ENCODE results near the gene SLC10A2. TPM values are rescaled to one million over a fixed set of nuclear protein-coding genes. Genes with fewer than 3 reads are reported as not detected.

Gene SLC10A2
- total RNA-seq, 2 experiments from 2014 or later = not detected

DNA sequence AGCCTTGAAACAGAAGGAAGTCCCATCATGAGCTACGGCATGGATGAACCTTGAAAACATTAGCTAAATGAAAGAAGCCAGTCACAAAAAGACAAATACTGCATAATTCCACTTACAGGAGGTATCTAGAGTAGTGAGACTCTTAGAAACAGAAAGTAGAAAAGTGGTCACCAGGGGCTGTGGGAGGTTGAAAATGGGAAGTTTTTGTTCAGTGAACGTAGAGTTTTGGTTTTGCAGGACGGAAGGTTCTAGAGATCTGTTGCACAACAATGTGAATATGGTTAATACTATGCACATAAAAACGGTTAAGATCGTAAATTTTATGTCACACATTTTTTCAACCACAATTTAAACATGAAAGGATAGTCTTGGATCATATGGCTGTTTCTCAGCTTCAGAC, 11.9 kb upstream of the SLC10A2 start:
- Mint-ChIP-seq H3K27ac (no peak overlapping the region), H3K27me3 (no peaks in the 10 kb centered on the region), H3K4me3 (no peak overlapping the region), H3K9me3 (no peaks in the 10 kb centered on the region), H3K36me3 (ENCODE audit: low read depth) (no peaks in the 10 kb centered on the region), H3K4me1 (no peaks in the 10 kb centered on the region)
- POLR2A ChIA-PET = no interaction called here
- no peak for DNase-seq
- CTCF ChIA-PET = no interaction called here

DNA sequence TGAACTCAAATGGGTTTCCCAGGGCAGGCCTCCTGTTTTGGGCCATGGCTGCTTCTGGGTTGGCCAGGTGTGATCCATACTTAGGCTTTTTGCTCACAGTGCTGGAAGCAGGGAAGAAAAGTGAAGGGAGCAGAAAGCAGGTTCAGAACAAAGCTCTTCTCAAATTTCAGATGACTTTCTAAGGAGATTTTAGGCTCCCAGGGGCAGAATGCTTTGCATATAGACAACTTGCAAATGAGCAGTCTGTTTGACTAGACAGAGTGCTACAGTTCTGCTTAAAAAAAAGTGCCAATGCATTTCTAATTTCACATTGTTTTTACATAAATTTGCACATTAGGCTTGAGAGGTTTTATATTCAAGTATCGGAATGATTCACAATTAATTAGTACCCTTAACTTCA, 2.6 kb upstream of the SLC10A2 start:
- no peaks in the 10 kb centered on the region for H3K9me3 Mint-ChIP-seq
- ChIA-PET POLR2A (no interaction called here), CTCF (no interaction called here)
- H3K4me3 Mint-ChIP-seq = no peak overlapping the region
- no peaks in the 10 kb centered on the region for H3K27me3 Mint-ChIP-seq
- no peaks in the 10 kb centered on the region for H3K4me1 Mint-ChIP-seq
- no peak overlapping the region for H3K27ac Mint-ChIP-seq
- no peaks in the 10 kb centered on the region for H3K36me3 Mint-ChIP-seq (ENCODE audit: low read depth)
- no peak for DNase-seq

DNA sequence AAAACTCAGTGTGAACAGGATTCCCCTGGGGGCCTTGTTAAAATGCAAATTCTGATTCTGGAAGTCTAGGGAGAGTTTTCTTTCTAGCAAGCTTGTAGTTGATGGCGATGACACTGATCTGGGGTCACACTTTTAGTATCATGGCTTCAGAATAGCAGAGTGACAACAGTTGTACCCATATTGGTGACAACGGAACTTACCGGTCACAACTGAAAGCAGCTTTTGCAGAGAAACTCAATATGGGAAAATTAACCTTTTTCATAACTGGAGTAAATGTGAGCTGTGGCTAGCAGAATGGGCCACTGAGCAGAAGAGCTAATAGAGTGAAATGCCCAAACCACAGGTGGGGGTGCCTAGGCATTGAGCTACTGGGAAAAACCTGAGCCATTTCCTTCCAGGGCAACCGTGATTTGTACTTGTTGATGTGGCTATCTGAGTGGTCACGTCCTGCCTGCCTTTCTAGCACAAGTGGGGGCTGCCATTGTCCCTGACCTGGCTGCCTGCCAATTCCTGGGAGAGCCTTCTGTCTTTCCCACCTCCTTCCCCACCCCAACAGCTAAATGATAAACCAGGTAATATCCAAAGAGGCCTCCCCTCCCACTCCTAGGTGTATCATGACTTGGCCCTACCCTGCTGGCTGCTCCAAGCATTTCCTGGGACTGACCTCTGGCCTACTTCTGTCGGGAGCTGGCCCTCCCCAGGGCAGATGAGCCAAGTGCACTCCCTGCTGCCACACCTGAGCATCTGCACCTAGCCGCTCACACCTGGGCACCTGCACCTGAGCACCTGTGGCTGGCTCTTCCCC, 1.7 kb upstream of the SLC10A2 start:
- Mint-ChIP-seq H3K27ac (no peak overlapping the region), H3K27me3 (no peaks in the 10 kb centered on the region), H3K4me3 (no peak overlapping the region), H3K4me1 (no peaks in the 10 kb centered on the region), H3K36me3 (ENCODE audit: low read depth) (no peaks in the 10 kb centered on the region), H3K9me3 (no peaks in the 10 kb centered on the region)
- DNase-seq = no peak
- POLR2A ChIA-PET = no interaction called here
- CTCF ChIA-PET = no interaction called here

DNA sequence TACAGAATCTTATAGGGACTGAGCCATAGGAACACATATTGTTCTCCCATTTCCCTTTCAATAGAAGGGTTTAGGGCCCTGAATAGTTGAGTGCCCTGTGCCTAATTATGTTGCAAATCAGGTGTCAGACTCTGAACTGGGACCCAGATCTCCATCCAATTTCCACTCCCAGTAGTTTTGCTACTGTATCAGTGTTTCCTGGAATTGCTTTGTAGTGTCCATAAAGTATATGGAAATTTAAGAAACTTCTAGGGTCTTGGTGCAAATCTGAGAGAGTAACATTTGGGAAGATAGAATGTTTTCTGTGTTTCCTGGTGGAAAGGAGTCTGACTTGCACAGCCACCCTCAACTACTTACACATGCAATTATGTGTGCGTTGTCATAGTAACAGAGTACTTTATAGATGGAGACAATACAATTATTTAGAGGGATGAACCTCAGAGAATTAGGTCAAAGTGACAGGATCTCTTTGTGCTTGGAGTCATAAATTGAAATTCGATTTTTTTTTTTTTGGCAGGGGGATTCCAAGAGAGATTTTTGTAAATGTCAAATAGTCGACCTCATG, 646 bp upstream of the SLC10A2 start:
- no peaks in the 10 kb centered on the region for H3K36me3 Mint-ChIP-seq (ENCODE audit: low read depth)
- H3K9me3 Mint-ChIP-seq = no peaks in the 10 kb centered on the region
- H3K27me3 Mint-ChIP-seq = no peaks in the 10 kb centered on the region
- ChIA-PET CTCF (no interaction called here), POLR2A (no interaction called here)
- H3K4me3 Mint-ChIP-seq = no peak overlapping the region
- H3K27ac Mint-ChIP-seq = no peak overlapping the region
- no peaks in the 10 kb centered on the region for H3K4me1 Mint-ChIP-seq
- DNase-seq = no peak

DNA sequence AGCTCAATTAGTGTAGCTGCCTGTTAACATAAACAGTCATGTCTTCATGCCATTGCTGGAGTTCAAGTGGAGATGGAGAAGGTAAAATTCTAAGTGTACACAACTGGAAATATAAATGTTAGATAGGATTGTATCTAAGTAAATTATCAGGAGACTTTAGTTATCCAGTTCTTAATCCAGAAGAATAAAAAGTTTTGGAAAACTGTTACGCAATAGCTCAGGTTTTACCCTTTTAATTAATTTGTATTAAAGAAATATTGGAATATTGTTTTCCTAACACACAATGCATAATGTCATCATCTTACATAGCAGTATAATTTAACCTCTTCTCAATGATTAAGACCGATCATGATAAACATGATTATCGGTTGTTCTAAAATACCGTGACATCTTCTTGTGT, 2.8 kb downstream of the SLC10A2 start:
- Mint-ChIP-seq H3K27ac (no peak overlapping the region), H3K27me3 (no peaks in the 10 kb centered on the region), H3K4me3 (no peak overlapping the region), H3K4me1 (no peaks in the 10 kb centered on the region), H3K36me3 (ENCODE audit: low read depth) (no peaks in the 10 kb centered on the region), H3K9me3 (peaks cover 5% of the 10 kb centered on the region)
- DNase-seq = no peak
- POLR2A ChIA-PET = no interaction called here
- CTCF ChIA-PET = interaction anchor here (1.1 kb wide), 1 partner anchor 16 kb away, joined by 3 read pairs; no protein-coding TSS in a partner anchor

DNA sequence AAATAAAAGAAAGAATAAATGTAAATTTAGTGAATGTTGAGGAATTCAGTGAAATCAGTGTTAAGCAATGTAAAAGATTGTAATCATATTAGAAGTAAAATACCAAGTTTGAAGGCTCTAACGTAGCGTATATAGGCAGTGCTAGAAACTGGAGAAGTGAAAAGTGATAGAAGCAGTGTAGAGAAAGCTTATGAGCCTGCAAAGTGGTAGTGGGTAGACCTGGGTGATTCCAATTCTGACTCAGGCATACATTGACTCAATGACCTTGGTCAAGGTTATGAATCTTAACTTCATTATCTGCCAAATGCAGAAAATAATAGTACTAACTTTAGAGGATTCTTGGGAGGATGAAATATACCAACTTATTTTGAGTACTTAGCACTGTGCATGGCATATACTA, 4.1 kb downstream of the SLC10A2 start:
- no peak overlapping the region for H3K4me3 Mint-ChIP-seq
- no peak overlapping the region for H3K27ac Mint-ChIP-seq
- H3K36me3 Mint-ChIP-seq (ENCODE audit: low read depth) = no peaks in the 10 kb centered on the region
- DNase-seq = no peak
- no peaks in the 10 kb centered on the region for H3K4me1 Mint-ChIP-seq
- H3K27me3 Mint-ChIP-seq = no peaks in the 10 kb centered on the region
- ChIA-PET CTCF (no interaction called here), POLR2A (no interaction called here)
- peaks cover 8% of the 10 kb centered on the region for H3K9me3 Mint-ChIP-seq

DNA sequence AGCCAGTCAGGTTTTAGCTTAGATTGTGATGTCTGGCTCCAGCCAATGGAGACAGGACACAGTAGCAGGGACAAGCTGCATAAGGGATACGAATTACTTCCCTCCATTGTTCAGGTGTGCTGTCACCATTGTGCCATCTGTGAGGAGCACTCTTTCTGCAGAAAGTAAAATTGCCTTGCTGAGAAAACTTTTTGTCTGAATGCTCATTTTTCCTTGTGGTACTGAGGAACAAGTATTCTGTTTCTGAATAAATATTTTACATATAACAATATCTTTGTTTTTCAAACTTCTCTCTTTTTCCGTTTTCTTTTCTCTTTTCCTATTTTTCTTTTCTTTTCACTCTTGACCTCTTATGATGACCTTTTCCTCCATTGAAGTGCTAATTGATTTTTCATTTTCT, 10.2 kb downstream of the SLC10A2 start:
- CTCF ChIA-PET = no interaction called here
- no peak for DNase-seq
- Mint-ChIP-seq H3K4me1 (no peaks in the 10 kb centered on the region), H3K27ac (no peak overlapping the region), H3K27me3 (no peaks in the 10 kb centered on the region), H3K4me3 (no peak overlapping the region), H3K9me3 (peaks cover 17% of the 10 kb centered on the region), H3K36me3 (ENCODE audit: low read depth) (no peaks in the 10 kb centered on the region)
- POLR2A ChIA-PET = no interaction called here

DNA sequence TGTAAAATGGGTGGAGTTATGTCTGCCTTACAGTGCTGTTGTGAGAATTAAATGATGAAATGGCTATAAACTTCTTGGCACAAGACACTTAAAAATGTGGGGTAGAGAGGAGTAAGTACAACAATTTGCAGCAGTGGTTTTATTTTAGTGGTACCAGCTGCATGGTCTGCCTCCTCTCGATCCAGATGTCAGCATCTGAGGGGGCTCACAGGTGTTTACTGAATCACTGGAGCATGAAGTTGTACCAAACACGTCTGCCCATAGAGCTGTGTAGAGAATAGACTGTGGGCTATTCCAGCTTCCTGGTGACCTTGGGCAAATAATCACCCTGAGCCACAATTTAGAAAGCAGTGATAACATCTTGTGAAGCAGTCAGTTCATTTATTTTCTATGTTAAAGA, 11.1 kb downstream of the SLC10A2 start:
- ChIA-PET POLR2A (no interaction called here), CTCF (no interaction called here)
- Mint-ChIP-seq H3K36me3 (ENCODE audit: low read depth) (no peaks in the 10 kb centered on the region), H3K9me3 (peaks cover 17% of the 10 kb centered on the region), H3K4me1 (no peaks in the 10 kb centered on the region), H3K27ac (no peak overlapping the region), H3K4me3 (no peak overlapping the region), H3K27me3 (no peaks in the 10 kb centered on the region)
- DNase-seq = no peak

DNA sequence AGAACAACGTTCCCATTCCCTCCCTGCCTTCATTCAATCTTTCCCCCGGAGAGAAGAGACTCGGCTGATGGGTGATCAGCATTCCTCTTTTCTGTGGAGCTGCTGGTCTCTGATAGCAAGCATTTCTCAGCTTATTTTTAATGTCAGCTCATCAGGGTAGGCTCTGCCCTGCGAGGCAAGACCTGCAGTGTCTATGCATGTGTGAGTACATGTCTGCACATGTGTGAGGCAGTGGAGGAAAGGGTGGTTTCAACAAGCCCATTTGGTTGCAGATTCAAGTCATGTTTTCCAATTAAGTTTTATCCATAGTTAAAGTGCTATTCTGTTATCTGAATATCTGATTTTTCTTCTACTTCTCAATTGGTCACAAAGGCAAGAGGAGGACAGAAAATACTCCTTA, 19.5 kb downstream of the SLC10A2 start:
- CTCF ChIA-PET = no interaction called here

DNA sequence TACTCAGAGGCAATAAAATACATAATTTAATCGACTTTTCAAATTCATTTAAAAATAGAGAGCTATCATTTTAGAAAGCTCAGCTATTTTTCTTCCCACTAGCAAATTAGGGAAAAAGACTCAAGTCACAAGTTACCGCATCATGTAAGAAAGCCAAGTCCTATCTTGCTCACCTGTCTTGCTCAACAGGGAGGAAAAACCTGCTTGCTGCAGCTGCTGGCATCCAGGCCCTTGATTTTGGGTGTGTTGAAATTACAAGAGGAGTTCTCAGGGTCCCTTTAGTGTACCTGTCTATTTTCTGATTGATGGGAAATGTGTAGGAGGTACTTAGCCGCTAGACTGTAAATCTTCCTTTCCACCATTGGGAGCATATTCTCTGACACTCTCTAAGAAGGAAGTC, 22.2 kb downstream of the SLC10A2 start:
- DNase-seq = no peak
- Mint-ChIP-seq H3K27ac (no peak overlapping the region), H3K27me3 (no peaks in the 10 kb centered on the region), H3K9me3 (no peaks in the 10 kb centered on the region), H3K4me3 (no peak overlapping the region), H3K36me3 (ENCODE audit: low read depth) (no peaks in the 10 kb centered on the region), H3K4me1 (no peaks in the 10 kb centered on the region)
- CTCF ChIA-PET = no interaction called here
- POLR2A ChIA-PET = no interaction called here

More for the DNA sequence above, 19.5 kb downstream of the SLC10A2 start:
- no peak overlapping the region for H3K27ac Mint-ChIP-seq
- POLR2A ChIA-PET = no interaction called here
- DNase-seq = no peak
- no peaks in the 10 kb centered on the region for H3K27me3 Mint-ChIP-seq
- no peaks in the 10 kb centered on the region for H3K36me3 Mint-ChIP-seq (ENCODE audit: low read depth)
- H3K9me3 Mint-ChIP-seq = no peaks in the 10 kb centered on the region
- H3K4me1 Mint-ChIP-seq = no peaks in the 10 kb centered on the region
- H3K4me3 Mint-ChIP-seq = no peak overlapping the region

DNA sequence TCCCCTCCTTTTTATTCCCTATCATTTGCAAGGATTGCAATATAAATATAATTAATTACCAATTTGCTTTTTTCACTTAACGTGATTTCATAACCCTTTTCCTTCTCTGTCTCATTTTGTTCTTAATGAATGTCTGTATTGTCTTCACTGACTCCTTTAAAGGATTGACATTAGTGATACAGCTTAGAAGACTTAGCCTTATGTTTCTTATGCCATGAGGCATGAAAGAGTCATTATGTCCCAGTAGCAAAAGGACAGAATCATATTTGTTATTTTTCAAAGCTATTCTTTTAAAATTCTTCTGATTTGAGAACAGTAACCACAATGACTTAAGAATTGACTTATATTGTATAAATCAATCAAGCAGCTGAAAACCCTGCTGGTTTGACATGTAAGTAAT, 26.2 kb downstream of the SLC10A2 start:
- H3K36me3 Mint-ChIP-seq (ENCODE audit: low read depth) = no peaks in the 10 kb centered on the region
- ChIA-PET POLR2A (no interaction called here), CTCF (no interaction called here)
- no peak overlapping the region for H3K4me3 Mint-ChIP-seq
- H3K4me1 Mint-ChIP-seq = no peaks in the 10 kb centered on the region
- no peak overlapping the region for H3K27ac Mint-ChIP-seq
- H3K9me3 Mint-ChIP-seq = no peaks in the 10 kb centered on the region
- DNase-seq = no peak
- no peaks in the 10 kb centered on the region for H3K27me3 Mint-ChIP-seq

DNA sequence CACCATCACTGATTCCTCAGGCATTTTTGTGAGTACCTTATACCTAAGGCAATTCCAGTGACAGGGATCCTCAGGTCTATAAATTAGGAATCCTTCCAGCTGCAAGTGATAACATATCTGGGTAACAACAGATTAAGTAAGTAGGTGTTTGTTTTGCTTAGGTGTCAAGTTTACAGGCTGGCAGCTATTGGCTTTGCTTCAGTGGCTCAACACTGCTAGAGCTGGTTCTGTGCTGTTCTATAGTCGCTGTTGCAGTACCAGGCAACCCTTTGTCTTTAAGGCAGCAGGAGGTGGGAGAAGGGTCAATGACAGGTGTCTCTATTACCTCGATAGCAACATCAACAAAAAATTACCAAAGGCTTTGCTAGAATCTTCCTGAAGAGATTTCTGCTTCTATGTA, 27.0 kb downstream of the SLC10A2 start:
- Mint-ChIP-seq H3K9me3 (no peaks in the 10 kb centered on the region), H3K27me3 (no peaks in the 10 kb centered on the region), H3K36me3 (ENCODE audit: low read depth) (no peaks in the 10 kb centered on the region), H3K4me3 (no peak overlapping the region), H3K27ac (no peak overlapping the region), H3K4me1 (no peaks in the 10 kb centered on the region)
- ChIA-PET POLR2A (no interaction called here), CTCF (no interaction called here)
- no peak for DNase-seq

DNA sequence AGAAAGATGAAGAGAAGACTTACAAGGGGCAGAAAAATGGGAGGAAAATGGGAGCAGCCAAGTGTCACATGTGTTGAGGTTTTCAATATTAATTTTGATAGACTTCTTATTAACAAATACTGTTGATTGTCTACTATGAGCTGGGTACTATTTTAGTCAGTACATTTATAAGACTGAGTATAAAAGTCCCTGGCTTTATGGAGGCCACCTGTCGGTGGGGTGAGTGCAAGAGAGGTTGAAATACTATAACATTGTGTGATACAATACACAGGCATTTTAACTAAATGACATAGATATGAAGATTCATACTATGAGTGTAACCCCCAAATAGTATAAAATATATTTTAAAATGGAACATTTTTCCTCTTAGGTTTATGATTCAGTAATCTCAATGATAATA, 29.9 kb downstream of the SLC10A2 start:
- Mint-ChIP-seq H3K27ac (no peak overlapping the region), H3K4me3 (no peak overlapping the region), H3K27me3 (no peaks in the 10 kb centered on the region), H3K4me1 (no peaks in the 10 kb centered on the region), H3K36me3 (ENCODE audit: low read depth) (no peaks in the 10 kb centered on the region), H3K9me3 (no peaks in the 10 kb centered on the region)
- ChIA-PET CTCF (no interaction called here), POLR2A (no interaction called here)
- DNase-seq = no peak

DNA sequence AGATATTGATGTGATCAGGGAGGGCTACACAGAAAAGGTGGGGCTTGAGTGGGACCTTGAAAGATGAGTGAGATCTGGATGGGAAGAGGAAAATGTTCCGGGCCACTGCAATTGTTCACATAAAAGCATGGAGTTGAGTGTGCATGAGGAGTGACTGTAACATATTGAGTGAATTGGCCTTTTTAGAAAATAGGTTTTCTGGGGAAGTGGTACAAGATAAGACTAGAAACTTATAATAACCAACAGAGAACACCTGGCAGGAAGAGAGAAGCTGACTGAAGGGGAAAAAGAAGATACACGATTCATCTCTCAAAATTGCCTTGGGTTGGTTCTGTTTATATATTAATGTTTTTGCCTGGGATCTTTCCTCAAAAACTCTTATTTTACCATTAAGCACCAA, 32.2 kb downstream of the SLC10A2 start:
- POLR2A ChIA-PET = no interaction called here
- H3K36me3 Mint-ChIP-seq (ENCODE audit: low read depth) = no peaks in the 10 kb centered on the region
- CTCF ChIA-PET = no interaction called here
- H3K27me3 Mint-ChIP-seq = no peaks in the 10 kb centered on the region
- H3K27ac Mint-ChIP-seq = no peak overlapping the region
- H3K4me3 Mint-ChIP-seq = no peak overlapping the region
- no peak for DNase-seq
- no peaks in the 10 kb centered on the region for H3K4me1 Mint-ChIP-seq
- H3K9me3 Mint-ChIP-seq = no peaks in the 10 kb centered on the region
